Activated naive CD4-positive, alpha-beta T cell (primary cell): ENCODE results near the gene ARHGAP18.
"Not testable (repeated sequence)": the region's sequence is repeated elsewhere in the genome, so short reads cannot be mapped to it uniquely, and the experiment has no call there.

ENCODE experiments used
- DNase-seq, 4 experiments: peaks; one replicate each; lab custom pipeline; 2025; lab: John Stamatoyannopoulos, UW

ARHGAP18 gene

DNA sequence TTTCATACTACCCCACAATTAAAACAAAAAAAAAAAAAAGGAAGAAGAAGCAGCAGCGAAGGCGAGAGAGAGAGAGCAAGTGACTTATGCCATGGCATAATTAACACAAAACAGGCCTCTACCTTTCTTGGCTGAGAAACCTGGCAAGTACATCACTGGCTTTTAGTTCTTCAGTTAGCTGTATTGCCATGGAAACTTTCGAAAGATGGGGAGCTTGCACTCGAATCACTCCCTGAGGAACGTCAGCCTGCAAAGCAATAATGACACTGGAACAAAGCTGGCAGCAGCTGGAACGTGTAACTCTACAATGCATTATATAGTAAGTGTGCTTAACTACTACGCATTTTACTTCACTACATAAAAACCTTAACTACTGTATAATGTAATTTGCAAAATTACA is 126.1 kb downstream of the ARHGAP18 start:
- no peak for DNase-seq

DNA sequence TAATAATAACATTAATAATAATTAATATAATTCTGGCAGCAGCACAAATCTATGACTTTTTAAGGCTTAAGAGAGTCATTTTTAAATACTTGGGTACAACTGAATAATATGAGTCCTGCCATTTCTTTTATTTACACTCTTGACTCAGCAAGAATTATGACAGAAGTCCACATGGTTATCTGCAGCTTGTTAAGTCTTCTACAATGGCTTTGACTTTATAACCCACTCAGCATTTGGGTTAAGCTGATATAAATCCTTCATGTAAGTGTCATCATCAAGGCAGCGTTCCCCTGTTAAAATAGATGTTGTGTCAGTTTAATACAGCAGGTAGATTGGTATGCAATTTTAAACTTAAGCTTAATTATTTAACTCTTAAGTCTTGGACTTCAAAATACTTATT is 131.7 kb downstream of the ARHGAP18 start:
- no peak for DNase-seq

DNA sequence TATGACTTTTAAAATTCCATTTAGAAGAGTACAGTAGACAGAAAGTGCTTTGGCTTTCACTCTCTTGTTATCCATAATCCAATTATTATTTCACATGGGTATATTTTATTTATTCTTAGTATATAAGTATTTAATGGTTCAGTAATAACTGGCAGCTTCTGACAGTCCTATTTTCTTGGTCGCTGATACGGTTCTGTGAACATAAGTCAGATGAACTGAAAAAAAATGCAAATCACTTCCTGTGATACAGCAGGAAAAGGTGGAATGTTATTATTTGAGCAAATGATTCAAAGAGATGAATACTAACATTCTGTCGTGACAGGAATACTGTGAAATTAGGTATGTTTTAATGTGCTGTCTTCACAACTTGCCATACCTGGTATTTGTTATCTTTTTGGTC is 132.3 kb downstream of the ARHGAP18 start:
- DNase-seq: no peak

DNA sequence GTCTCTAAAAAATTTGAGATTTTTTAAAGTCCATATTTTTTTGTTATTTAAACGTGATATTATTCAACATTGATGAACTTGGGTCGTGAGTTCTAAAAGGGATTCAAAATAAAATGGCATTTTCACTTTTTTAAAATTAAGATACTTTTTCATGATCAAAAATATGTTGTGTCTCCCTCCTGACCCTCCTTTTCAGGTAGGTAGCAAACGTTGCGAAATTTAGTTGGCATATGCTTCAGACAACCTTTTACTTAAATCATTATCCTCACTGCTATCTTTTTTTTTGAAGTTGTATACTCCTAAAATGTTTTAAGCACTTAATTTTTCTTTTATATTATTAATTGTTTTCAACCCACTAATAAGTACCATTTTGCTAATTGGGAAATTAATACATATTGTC is 133.5 kb downstream of the ARHGAP18 start:
- no peak for DNase-seq

DNA sequence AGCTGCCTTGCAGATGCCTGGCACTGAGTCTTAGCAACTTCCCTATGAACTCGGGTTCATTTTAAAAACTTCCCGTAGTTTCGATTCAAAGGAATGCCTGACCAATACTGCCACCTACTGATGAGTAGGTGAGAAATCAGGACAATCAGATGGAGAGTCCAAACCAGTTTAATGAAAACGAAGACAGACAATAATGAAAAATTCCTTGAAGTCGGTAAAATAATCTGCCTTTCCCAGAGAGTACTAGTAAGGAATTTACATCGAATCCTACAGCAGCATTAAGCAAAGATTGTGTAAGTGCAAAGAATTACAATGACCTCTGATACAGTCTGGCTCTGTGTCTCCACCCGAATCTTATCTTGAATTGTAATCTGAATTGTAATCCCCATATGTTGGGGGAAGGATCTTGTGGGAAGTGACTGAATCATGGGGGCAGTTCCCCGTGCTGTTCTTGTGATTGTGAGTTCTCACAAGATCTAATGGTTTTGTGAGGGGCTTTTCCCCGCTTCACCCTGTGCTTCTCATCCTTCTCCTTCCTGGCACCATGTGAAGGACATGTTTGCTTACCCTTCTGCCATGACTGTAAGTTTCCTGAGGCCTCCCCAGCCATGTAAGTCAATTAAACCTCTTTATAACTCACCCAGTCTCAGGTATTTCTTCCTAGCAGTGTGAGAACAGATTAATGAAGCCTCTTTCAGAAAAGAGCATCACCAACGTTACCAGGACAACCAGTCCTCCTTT is 134.4 kb downstream of the ARHGAP18 start:
- no peak for DNase-seq

DNA sequence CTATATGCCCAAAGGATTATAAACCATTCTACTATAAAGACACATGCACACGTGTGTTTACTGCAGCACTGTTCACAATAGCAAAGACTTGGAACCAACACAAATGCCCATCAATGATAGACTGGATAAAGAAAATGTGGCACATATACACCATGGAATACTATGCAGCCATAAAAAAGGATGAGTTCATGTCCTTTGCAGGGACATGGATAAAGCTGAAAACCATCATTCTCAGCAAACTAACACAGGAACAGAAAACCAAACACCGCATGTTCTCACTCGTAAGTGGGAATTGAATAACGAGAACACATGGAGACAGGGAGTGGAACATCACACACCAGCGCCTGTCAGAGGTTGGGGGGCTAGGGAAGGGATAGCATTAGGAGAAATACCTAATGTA is 135.4 kb downstream of the ARHGAP18 start:
- DNase-seq: not testable (repeated sequence)

DNA sequence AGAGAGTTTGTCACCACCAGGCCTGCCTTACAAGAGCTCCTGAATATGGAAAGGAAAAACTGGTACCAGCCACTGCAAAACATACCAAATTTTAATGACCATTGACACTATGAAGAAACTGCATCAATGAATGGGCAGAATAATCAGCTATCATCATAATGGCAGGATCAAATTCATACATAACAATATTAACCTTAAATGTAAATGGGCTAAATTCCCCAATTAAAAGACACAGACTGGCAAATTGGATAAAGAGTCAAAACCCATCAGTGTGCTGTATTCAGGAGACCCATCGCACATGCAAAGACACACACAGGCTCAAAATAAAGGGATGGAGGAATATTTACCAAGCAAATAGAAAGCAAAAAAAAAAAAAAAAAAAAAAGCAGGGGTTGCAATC is 139.0 kb downstream of the ARHGAP18 start:
- not testable (repeated sequence) for DNase-seq

DNA sequence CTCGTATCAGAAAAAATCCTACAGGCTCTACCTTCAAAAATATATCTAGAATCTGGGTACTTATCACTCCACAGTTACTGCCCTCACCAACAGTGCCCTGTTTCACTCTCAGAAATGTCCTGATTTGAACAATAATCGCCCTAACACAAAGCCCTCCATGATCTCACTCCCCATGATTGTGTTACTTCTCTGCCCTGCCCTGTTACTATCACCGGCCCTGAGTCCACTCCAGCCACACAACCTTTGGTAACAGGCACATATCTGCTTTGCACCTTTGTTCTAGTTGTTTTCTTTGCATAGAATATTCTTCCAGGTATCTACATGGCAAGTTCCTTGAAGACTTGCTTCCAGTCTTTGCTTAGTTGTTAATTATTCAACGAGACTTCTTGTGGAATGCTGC is 142.0 kb downstream of the ARHGAP18 start:
- DNase-seq: no peak

DNA sequence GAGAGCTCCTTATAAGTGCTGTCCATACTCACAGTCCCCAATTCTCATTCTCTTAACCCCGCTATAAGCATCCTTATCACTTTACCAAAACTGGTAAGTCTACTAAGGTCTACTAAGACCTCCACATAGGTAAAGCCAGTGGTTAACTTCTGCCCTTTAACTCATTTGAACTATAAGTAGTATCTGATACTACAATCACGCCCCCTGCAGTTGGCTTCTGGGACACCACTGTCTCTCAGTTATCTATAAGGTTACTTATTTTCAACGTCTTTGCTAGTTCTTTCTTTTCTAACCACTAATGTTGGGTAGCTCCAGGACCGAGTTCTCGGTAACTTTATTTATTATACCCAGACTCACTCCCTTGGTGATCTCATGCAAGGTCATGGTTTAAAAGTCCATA is 142.6 kb downstream of the ARHGAP18 start:
- DNase-seq: no peak

DNA sequence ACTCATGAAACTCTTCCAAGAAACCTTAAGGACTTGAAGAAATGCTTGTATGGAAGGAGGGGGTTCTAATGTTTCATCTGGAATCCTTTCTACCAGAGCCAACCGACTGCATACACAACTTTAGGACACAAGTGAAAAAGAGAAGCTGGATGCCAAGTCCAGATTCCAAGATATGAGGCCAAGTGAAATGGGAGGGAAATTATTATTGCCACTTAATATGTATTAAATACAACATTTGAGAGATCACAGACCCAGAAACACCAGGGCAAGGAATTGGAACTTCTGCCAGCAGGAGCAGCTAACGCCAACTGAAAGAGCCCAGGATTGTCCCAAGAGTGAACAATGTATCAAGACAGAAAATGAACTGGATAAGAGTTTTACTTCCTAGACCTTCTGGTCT is 144.2 kb downstream of the ARHGAP18 start:
- no peak for DNase-seq

DNA sequence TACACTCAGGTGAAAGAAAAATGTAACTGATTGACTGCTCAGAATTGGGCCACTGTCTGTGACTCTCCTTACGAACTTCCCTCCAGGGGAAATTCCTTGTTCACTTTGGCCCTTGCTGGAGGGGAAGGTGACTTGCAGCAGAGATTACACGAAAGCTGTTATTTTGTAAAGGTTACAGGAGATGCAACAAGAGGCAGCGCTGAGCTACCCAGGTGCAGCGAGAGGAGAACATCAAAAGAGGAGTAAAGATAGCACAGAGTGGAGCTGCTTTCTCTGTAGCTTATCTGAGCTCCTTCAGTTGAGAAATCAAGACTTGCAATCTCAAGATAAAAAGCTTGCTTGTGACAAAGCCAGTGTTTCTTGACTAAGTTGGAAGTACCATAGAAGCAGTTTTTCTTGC is 144.6 kb downstream of the ARHGAP18 start:
- DNase-seq: no peak

DNA sequence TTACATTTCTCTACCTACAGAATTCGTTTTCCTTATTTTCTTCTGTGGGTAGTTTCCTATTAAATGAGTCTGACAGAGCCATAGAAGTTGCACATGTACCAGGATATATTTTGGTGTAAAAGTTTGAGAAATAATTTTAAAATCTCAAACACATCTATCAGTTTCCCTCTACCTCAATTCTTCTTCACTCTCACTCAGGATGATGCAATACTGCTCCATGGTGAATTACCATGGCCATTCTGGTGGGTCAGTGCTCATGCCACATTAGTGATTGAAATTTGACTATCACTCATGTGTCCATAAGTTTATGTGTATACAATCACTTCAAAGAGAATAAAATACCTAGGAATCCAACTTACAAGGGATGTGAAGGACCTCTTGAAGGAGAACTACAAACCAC is 151.7 kb downstream of the ARHGAP18 start:
- DNase-seq: no peak

DNA sequence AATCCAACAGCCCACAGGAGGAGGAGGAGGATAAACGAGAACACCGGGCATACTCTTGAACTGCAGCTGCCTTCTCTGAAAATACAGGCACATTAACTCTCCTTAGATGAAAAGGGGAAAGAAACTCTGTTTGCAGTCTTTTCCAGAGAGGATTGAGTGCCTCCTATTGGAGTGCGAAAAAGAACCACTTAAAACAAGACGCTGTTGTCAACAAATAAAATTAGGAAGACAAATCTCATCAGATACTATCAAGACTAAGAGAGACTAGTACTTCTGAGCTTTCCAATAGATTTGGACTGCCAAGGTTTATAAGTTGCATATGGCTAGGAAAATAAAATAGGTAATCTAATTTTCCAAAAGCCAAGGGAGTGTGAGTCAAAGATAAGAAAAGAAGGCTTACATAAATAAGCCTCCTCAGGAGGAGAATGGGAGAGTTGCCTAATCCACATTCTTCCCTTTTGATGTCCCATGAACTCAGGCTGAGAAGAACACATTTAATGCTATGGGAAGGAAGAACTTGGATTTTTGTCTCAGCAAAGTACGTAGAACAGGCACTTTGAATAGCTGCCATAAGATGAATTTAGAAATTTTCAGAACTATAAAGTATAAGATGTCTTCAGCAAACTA is 154.7 kb downstream of the ARHGAP18 start:
- DNase-seq: no peak

DNA sequence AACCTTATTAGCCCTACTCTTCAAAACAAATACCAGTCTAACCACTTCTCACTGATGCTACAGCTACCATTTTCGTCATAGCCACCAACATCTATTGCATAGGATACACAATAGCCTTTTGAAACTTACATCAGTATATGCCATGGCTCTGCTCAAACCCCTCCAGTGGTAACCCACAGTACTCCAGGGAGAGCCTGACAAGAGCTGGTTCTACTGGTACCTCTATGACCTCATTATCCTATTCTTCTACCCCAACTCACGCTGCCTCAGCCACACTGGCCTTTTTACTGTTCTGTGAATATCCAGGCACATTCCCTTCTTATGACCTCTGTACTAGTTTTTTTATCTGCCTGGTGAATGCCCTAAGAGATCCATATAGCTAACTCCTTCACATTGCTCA is 157.6 kb downstream of the ARHGAP18 start:
- DNase-seq: no peak

DNA sequence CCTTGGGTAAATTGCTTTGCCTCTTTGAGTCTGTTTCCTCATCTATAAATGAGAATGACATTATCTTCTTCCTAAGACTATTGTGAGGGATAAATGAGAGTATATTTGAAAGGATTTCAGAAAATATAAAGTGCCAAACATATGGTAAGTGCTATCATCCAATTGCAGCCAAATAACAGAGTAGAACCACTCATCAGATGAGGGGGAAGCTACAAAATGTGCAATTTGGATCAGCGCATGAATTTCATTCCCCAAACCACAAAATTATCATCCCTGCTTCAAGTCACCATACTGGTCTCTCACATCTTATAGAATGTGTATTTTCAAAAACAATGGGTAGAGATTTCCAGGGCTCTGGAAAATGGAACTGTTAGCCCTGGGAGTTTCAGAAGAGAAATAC is 158.5 kb downstream of the ARHGAP18 start:
- DNase-seq: no peak

DNA sequence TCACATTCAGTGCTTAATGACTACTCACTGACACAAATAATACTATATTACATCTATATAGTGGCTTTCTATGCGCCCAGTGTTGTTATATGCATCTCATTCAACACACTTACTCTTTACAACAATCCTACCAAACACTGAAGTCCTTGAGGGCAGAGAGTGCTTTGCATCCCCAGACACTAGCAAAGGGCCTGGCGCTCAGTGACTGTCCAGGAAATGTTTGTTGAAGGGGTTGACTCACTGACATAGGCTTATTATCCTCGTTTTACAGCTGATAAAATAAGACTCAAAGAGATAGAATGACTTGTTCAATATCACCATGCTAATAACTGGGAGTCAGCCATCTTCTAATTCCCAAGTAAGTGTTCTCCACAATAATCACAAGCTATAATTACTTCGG is 163.3 kb downstream of the ARHGAP18 start:
- DNase-seq: no peak

DNA sequence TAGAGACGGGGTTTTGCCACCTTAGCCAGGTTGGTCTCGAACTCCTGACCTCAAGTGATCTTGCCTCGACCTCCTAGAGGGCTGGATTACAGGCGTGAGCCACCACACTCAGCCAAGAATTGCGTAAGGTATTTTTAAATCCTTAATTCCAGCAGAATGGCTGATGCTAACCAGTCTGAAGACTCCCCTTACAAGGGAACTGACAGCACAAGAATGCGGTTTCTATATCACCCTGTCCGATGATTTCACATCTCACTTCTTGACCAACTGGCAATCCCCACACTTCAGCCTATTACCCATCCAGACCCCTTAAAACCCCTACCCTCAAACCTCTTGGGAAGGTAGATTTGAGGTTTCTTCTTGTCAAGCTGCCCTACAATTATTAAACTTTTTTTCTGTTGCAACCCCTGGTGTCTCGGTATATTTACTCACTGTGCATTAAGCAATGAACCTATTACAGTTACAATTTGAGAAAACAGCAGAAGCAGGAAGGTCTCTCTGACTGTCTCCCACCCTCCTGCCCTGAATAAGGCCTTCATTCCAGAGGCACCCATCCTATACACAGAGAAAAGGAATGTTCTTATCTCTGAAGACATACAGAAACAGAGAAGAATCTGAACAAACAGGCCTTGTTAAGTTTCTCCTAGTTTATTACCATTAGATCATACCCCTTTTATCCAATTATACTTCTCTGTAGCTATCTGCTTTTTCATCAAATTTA is 164.9 kb downstream of the ARHGAP18 start:
- no peak for DNase-seq

DNA sequence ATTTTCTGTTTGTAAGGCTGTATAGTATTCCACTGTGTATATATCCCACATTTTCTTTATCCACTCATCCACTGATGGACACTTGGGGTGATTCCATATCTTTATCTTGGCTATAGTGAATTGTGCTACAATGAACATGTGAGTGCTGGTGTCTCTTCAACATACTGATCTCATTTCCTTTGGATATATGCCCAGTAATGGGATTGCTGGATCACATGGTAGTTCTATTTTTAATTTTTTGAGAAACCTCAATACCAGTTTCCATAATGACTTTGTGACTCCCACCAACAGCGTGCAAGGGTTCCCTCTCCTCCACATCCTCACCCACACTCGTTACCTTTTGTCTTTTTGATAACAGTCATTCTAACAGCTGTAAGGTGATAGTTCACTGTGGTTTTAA is 166.0 kb downstream of the ARHGAP18 start:
- no peak for DNase-seq

DNA sequence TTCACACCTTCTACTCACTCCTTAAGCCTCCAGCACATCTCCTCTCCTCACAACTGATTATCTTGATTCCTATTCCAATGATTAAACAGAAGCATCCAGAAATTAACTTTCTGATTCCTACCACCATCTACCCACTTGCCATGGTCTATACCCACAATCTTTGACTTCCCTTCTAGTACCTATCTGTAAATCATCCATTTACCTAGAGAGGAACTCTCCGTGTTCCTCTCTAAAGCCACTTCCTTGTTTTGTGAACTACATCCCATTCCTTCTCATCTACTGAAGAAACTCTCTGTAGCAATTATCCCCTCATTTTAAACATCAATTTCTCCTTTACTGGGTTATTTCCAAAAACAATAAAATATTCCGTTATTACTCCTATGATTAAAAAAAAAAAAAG is 167.3 kb downstream of the ARHGAP18 start:
- no peak for DNase-seq

DNA sequence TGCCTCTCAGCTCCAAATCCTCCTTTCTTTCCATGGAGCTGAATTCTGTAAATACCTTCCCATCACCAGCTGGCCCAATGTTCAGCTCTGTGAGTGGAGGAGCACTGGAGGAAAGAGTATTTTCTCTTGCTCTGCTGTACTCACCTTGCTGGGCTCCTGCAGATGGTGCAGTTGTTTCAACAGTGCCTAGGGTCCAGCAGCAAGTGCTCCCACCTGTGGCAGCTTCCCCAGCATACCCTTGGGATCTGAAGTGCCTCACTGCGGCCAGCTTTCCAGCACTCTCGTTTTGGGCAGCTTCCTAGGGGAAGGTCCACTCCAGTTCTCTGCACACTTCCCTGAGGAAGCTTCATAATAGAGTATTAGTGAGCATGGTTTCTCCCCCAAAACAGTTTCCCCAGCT is 170.9 kb downstream of the ARHGAP18 start:
- DNase-seq: no peak

DNA sequence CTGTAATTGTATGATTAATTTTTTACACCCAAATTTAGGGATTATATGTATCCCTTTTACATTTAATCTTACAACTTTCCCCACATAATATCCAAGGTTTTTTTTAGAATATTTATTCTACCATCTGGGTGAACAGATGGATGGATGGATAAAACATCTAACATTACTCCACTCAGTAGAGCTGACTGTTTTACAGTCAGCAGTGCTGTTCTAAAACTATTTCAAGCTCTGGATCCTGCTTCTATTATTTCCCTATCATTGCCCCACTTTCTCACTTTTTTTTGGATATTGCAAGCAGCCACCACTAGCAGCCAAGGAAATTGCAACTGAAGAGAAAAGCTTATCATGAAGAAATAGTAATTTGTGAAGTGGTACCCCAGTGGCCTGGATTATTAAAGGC is 173.7 kb downstream of the ARHGAP18 start:
- no peak for DNase-seq

DNA sequence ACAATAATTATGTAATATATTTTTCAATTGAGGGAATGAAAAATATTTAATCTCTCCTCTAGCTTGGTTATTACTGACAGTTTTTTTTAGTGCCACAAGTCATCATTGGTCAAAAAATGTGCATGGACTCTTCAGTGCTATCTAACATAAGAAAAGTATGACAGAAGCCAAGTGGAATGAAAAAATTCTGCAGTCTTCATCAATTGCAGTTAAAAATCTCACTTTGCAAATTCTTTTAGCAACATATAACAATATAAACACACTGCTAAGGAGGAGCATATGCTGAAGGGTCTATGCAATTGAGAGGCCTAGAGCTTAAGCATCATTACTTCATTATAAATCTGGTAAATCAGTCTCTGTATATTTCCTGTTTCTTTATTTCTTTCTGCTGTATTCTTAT is 175.1 kb downstream of the ARHGAP18 start:
- no peak for DNase-seq
